Prostate gland (tissue), 2 donors: ENCODE data around the gene ELP1.

Experiments used
- CTCF ChIP-seq, 4 experiments: fragments of 200-600 bp in 2 of 4; fragments of 450-650 bp in 2 of 4; sonication (generic) in 2 of 4; IDR thresholded peaks; 1 replicate in 3 of 4; 2 replicates in 1 of 4; pipeline ENCODE4 v1.5.1; 2016 to 2019; ENCODE audit warnings: antibody characterized with exemption in 4 of 4, mild to moderate bottlenecking in 2 of 4, moderate library complexity in 2 of 4
- POLR2A ChIP-seq: fragments of 450-650 bp; IDR thresholded peaks from one replicate; pipeline ENCODE4 v1.6.1; 2016; ENCODE audit warnings: antibody characterized with exemption, mild to moderate bottlenecking
- POLR2AphosphoS5 ChIP-seq: sonication (generic); formaldehyde crosslinking; IDR thresholded peaks from one replicate; pipeline ENCODE4 v1.6.1; 2017; ENCODE audit warnings: antibody characterized with exemption

- TF ChIP-seq CTCF (IDR thresholded peaks at IDR 0.05) (no peak), POLR2A (no peak), POLR2AphosphoS5 (no peak)
Measured at GRCh38 chr9:108832179-108832500, 101.8 kb downstream of the ELP1 start.
